Stimulated activated CD8-positive, alpha-beta memory T cell treated with anti-CD3 and anti-CD28 coated beads, Interleukin-15, amount 100 ng/mL, for 1 hour (primary cell): Measurements from ENCODE around the gene TPSB2.
"Not testable (repeated sequence)": the region's sequence is repeated elsewhere in the genome, so short reads cannot be mapped to it uniquely, and the experiment has no call there.

ENCODE experiments used
- DNase-seq: peaks from one replicate; pipeline ENCODE4 v3.0.0-alpha.2; 2020; ENCODE audit warnings: low read depth

The TPSB2 gene

GRCh38 chr16:1261131-1261892 lies 31.3 kb upstream of the TPSB2 start:
- no peak for DNase-seq

- DNase-seq: no peak
Observed at GRCh38 chr16:1260101-1260680, 30.2 kb upstream of the TPSB2 start.

DNA sequence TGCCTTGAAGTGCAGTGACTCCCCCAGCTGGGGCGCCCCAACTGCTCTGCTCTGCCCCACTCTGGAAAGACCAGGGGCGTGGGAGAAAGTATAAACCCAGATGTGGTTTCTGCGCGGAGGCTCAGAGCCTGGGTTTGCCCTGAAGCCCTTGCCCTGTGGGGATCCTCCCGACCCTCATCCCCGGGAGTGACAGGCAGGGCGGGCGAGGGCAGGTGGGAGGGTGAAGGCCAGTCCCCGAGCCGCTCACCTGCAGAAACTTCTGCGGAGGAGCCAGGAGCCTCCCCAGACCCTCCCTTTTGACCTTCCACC lies 29.7 kb upstream of the TPSB2 start:
- no peak for DNase-seq

- DNase-seq: no peak
Observed at GRCh38 chr16:1258906-1259759, 29.1 kb upstream of the TPSB2 start.

GRCh38 chr16:1258225-1258600 lies 28.2 kb upstream of the TPSB2 start:
- DNase-seq: no peak

DNA sequence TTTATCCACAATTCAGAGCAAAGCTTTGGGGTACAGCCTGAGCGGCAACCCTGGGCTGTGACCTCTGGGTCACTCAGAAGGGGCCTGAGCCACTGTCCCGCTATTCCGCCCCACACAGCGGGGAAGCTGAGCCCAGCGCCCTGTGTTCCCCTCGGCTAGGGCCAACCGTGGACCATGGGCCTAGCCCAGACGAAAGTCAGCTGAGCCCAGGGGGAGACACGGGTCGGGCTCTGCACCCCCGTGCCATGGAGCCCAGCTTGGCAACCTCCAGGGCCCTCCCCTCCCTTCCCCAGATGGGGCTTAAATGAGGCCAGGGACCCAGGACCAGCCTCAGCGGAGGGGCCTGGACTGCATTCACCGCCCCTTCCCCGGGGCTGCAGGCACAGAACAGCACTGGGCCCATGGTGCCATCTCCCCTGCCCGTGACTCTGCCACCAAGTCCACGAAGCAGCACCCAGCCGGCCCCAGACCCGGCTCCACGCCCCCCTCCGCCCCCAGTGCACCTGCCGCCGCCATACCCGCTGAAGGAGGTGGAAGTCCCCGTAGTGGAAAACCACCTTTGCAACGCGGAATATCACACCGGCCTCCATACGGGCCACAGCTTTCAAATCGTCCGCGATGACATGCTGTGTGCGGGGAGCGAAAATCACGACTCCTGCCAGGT lies 27.7 kb upstream of the TPSB2 start:
- no peak for DNase-seq

- no peak for DNase-seq
Observed at GRCh38 chr16:1256874-1257322, 26.9 kb upstream of the TPSB2 start.

- DNase-seq: not testable (repeated sequence)
Observed at GRCh38 chr16:1256296-1256873, 26.4 kb upstream of the TPSB2 start.

DNA sequence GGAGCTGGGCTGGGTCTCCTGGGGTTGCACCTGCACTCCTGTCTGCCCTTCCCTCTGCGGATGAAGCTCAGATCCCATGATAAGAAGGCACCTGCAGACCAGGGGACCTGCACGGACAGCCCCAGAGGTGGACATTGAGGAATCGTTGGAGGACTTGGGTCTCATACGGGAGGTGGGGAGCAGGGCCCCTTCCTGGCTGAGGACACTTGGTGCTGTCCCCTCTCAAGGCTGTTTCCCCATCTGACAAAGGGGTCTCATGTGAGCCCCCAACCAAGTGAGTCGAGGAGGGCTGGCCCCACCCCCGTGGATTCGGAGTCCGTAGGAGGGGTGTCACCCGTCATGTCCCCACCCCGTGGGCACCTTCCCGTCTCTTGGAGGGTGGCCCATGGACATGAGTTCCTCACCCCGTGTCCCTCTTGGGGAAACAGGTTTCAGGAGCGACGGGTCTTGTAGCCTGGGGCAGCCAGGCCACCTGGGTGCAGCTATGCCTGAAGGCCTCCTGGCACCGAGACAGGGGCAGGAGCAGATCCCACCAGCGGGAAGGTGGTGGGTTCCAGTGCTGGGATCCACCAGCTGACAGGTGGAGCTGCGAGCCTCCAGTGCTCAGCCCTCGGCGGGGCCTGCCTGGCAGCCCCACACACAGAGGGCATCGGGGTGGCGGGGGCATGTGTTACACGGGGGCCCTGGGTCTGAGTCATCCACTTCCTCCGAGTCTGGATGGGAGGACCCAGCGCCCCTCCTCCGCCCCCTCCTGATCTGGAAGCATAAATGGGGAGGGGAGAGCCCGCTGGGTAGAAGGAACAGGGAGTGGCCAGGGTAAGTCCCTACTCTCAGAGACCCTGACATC lies 25.5 kb upstream of the TPSB2 start, which contains the start of gene TPSD1:
TSS of gene TPSD1 (plus strand) at position 794 of the 847 bp plus-strand sequence. CDS start 212 bp downstream, outside the sequence.
- not testable (repeated sequence) for DNase-seq

DNA sequence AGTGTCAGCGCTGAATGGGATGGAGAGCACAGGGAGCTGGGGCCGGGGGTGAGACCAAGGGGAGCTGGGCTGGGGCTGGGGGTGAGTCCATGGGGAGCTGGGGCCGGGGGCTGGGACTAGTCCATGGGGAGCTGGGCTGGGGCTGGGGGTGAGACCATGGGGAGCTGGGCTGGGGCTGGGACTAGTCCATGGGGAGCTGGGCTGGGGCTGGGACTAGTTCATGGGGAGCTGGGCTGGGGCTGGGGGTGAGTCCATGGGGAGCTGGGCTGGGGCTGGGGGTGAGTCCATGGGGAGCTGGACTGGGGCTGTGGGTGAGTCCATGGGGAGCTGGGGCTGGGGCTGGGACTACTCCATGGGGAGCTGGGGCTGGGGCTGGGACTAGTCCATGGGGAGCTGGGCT lies 24.8 kb upstream of the TPSB2 start:
- DNase-seq: not testable (repeated sequence)

- DNase-seq: not testable (repeated sequence)
Observed at GRCh38 chr16:1253701-1254364, 23.8 kb upstream of the TPSB2 start.

GRCh38 chr16:1249031-1249755 lies 19.2 kb upstream of the TPSB2 start:
- DNase-seq: not testable (repeated sequence)

DNA sequence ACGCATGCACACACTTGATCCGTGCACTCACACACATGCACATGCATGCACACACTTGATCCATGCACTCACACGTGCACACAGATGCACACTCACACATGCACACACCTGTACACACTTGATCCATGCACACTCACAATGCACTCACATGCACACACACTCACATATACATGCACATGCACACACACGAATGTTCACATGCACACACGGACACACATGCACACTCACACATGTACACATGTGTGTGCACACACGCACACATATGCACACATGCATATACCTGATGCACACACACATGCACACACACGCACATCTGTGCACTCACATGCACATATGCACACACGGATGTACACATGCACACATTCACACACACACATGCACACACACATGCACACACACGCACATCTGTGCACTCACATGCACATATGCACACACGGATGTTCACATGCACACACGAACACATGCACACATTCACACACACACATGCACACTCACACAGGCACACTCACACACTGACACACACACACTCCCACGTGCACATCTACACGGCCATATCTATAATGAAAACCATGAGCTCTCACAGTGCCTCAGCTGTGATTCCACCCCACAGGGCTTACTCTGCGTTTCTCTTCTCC lies 18.0 kb upstream of the TPSB2 start:
- not testable (repeated sequence) for DNase-seq

DNA sequence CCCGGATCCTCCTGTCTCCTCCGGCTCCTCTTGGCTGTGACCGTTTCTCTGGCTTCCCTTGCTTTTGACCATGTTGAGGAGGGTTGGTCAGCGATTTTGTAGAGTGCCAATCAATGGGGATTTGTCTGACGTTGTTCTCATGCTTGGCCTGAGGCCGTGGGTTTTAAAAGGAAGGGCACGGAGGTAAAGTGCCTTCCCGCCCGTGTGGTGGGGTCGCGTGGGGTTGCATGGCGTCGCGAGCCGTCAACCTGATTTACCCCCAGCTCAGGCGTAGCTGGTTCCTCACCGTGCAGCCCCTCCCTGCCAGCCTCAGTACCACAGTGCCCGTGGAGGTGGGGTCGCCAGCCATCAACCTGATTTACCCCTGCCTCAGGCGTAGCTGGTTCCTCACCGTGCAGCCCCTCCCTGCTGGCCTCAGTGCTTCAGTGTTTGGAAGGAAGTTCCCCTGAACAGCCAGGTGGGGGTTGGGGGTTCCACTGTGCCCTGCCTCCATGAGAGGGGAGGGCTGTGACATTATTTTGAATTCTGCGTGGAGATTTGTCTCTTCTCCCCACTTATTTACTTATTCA lies 15.6 kb upstream of the TPSB2 start:
- no peak for DNase-seq

DNA sequence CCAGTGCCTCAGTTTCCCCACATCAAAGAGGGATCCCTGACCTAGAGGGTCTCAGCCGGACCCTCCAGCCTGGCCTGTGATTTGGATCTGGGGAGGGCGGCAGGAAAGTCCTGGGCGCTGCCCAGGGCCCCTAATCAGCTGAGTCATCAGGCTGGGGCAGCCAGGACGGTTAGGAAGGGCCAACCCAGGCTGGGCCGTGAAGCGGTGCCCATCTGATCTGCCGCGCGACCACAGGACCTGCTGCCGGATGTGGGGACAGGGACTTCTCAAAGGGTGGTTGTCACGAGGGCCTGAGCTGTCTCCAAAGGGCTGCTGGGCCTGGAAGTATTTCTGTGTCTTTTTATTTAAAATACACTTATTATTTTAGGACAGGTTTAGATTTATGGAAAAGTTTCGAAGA lies 14.9 kb upstream of the TPSB2 start:
- no peak for DNase-seq

DNA sequence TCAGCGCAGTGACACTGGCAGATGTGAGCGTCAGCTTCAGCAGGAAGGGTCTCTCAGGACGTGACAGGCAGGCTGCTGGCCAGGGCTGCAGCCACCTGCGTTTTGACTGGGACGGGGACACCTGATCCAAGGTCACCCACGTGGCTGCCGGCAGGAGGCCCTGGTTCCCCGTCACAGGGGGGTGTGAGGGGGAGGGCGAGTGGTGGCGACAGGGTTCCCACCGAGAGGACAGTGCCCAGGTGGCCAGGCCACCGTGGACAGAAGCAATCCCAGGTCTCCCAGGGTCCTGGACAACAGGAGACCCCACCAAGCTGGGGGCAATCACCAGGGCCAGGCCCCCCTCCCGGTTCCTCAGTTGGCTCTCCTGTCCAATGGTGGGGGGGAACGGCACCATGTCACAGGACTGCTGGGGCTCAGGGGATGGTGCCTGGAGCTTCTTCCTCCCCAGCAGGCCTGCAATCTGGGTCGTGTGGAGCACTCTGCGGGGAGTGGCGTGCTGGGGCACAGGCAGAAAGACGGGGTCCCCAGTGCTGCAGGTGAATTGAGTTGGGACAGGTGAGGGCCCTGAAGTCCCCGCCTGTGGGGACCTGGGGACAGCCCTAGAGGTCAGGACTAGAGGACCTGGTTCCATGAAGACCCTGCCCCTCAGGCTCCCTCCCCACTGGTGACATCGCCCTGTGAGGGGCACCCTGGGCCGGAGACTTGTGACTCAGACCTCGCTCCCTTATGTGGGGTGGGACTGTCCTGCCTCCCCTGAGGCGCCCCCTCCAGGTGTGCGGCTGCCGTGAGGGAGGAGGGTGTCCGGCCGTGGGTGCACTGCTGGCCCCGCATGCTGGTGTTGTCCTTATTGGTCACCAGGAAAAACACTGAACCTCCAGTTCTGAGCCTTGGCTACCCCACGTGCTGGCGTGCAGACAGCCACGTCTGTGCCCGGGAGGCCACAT lies 14.2 kb upstream of the TPSB2 start:
- not testable (repeated sequence) for DNase-seq

DNA sequence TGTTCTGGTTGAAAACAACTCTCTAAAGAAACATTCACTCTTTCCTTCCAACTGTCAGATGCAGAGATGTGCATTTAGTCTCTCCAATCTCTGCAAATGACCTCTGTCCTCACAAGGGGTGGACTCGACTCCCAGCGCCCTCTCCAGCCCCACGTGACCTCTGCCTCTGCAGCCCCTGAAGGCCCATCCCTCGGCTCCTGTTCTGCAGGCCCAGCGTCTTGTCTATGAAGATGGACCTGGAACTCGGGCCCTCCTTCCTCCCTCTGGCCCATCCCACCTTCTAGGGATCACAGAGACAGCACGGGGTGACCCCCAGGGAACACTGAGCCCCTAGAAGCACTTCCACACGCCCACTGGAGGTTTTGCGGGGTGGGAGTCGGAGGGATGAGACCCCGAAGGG lies 13.4 kb upstream of the TPSB2 start:
- DNase-seq: not testable (repeated sequence)

DNA sequence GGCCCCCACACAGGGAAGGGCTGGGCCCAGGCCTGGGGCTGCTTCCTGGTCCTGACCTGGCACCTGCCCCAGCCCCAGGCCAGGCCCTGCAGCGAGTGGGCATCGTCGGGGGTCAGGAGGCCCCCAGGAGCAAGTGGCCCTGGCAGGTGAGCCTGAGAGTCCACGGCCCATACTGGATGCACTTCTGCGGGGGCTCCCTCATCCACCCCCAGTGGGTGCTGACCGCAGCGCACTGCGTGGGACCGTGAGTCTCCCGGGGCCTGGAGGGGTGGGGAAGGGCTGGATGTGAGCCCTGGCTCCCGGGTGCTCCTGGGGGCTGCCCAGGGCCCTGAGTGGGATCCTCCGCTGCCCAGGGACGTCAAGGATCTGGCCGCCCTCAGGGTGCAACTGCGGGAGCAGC lies 11.1 kb upstream of the TPSB2 start:
- not testable (repeated sequence) for DNase-seq
